ENCODE results near the gene ETV2.
"Not testable (repeated sequence)": the region's sequence is repeated elsewhere in the genome, so short reads cannot be mapped to it uniquely, and the experiment has no call there.

ETV2 gene, protein sequence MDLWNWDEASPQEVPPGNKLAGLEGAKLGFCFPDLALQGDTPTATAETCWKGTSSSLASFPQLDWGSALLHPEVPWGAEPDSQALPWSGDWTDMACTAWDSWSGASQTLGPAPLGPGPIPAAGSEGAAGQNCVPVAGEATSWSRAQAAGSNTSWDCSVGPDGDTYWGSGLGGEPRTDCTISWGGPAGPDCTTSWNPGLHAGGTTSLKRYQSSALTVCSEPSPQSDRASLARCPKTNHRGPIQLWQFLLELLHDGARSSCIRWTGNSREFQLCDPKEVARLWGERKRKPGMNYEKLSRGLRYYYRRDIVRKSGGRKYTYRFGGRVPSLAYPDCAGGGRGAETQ

DNA sequence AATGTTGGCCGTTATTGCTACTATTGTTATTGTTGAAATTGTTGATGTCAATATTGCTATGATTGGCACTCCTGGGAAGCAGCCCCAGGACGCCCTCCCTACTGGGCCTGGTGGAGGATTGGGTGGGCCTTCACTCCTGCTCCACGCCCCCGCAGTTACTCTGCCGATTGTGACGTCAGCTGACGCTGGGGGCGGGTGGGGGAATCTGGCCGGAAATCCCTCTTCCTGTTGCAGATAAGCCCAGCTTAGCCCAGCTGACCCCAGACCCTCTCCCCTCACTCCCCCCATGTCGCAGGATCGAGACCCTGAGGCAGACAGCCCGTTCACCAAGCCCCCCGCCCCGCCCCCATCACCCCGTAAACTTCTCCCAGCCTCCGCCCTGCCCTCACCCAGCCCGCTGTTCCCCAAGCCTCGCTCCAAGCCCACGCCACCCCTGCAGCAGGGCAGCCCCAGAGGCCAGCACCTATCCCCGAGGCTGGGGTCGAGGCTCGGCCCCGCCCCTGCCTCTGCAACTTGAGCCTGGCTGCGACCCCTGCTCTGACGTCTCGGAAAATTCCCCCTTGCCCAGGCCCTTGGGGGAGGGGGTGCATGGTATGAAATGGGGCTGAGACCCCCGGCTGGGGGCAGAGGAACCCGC is at the start of gene ETV2:
TSS of gene ETV2 (plus strand) at position 231 of the 637 bp plus-strand sequence. CDS start 716 bp downstream, outside the sequence.
- no peak for DNase-seq (ENCODE audit: low spot score)

DNA sequence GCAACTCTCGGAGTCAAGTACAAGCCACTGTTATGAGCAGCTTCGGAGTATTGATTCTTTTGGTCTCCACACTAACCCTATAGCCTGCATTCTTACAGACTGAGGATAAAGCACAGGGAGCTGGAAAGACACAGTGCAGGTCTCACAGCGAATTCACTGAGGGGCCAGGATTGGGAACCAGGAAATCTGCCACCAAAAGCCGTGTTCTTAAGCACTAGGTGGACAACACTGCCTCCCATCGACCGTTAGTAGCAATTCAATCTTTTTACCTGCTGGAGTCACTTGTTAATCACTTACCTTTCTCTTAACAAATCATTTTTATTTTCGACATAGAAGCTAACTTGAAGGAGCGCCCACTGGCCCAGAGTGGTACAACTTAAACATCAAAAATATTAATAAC is 49.3 kb upstream of the ETV2 start:
- DNase-seq (ENCODE audit: low spot score): peak; percentile 17

DNA sequence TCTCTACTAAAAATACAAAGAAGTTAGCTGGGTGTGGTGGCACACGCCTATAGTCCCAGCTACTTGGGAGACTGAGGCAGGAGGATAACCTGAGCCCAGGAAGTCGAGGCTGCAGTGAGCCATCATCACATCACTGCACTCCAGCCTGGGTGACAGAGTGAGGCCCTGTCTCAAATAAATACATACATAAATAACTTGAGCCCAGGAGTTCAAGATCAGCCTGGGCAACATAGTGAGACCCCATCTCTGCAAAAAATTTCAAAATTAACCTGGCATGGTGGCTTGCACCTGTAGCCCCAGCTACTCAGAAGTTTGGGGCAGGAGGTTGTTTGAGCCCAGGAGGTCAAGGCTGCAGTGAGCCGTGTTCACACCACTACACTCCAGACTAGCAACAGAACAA is 46.5 kb upstream of the ETV2 start:
- not testable (repeated sequence) for DNase-seq (ENCODE audit: low spot score)

DNA sequence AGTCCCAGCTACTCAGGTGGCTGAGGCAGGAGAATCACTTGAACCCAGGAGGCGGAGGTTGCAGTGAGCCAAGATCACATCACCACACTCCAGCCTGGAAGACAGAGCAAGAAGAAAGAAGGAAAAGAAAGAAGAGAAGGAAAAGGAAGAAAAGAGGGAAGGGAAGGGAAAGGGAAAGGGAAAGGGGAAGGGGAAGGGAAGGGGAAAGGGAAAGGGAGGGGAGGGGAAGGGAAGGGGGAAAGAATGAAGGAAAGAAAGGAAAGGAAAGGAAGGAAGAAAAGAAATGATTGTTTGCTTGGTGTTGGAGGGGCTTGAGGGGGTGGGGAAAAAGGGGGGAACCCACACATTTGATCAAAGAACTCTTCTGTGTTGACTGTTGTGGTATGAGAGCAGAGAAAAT is 45.6 kb upstream of the ETV2 start:
- DNase-seq (ENCODE audit: low spot score): no peak

DNA sequence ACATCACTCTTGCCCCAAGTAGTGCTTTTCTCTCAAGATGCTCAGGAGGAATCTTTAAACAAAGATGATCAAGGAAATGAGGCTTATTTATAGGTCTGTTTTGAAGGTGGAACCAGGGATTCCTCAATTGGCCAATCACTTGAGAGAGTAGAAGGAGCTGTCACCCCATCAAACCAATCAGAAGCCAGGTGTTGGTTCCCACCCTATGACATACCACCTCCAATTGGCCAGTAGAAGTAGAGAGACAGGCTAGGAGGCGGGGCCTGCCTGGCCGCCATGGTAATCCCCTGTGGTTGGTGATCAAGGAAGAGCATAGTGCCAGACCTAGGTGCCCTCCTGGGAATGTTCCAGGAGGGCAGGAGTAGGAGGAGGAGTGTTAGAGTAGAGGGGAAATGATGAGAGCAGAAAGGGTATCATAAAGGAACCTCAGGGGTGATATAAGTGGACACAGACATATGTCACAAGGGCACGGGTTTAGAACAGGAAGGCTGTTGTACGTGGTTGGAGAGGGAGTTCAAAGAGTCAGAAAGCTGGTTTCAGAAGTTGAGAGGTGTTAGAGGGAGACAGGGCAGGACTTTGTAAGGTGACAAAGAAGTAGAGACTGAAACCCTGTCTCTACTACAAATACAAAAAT is 45.1 kb upstream of the ETV2 start:
- DNase-seq (ENCODE audit: low spot score): peak; percentile 40

DNA sequence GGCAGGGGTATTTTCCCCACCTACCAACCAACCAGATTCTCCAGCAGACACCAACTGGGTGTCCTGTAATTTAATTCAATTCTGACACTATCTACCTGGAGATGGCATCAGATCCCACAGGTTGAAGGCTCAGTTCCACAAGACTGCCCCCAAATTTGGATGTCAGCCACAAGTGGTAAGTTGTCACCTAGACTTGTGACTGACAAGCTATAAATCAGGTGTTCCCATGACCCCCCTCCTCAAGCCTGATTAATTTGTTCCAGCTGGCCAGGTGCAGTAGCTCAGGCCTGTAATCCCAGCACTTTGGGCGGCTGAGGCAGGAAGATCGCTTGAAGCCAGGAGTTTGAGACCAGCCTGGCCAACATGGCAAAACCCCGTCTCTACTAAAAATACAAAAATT is 39.6 kb upstream of the ETV2 start:
- no peak for DNase-seq (ENCODE audit: low spot score)

DNA sequence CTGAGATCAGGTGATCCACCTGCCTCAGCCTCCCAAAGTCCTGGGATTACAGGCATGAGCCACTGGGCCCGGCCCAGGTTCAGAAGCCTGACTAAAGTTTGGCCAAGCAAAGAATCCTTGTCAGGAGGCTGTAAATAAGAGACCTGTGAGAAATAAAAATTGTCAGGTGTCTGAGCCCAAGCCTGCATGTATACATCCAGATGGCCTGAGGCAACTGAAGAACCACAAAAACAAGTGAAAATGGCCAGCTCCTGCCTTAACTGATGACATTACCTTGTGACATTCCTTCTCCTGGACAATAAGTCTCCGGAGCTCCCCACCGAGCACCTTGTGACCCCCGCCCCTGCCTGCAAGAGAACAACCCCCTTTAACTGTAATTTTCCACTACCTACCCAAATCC is 37.1 kb upstream of the ETV2 start:
- DNase-seq (ENCODE audit: low spot score): not testable (repeated sequence)

DNA sequence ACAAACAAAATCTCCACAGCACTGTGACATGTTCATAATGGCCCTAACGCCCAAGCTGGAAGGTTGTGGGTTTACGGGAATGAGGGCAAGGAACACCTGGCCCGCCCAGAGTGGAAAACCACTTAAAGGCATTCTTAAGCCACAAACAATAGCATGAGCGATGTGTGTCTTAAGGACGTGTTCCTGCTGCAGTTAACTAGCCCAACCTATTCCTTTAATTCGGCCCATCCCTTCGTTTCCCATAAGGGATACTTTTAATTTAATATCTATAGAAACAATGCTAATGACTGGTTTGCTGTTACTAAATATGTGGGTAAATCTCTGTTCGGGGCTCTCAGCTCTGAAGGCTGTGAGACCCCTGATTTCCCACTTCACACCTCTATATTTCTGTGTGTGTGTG is 34.4 kb upstream of the ETV2 start:
- not testable (repeated sequence) for DNase-seq (ENCODE audit: low spot score)

DNA sequence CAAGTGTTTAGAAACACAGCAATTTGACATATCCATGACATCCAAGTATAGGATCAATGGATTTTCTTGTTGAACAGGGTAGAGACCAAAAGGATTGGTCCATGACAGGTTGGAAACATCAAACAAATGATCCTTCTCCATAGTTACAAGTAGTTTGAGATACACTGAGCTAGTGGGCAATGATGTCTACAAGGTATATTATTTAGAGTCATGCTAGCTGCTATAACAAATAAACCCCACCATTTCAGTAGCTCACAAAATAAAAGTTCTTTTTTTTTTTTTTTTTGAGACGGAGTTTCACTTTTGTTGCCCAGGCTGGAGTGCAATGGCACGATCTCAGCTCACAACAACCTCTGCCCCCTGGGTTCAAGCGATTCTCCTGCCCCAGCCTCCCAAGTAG is 33.9 kb upstream of the ETV2 start:
- no peak for DNase-seq (ENCODE audit: low spot score)

DNA sequence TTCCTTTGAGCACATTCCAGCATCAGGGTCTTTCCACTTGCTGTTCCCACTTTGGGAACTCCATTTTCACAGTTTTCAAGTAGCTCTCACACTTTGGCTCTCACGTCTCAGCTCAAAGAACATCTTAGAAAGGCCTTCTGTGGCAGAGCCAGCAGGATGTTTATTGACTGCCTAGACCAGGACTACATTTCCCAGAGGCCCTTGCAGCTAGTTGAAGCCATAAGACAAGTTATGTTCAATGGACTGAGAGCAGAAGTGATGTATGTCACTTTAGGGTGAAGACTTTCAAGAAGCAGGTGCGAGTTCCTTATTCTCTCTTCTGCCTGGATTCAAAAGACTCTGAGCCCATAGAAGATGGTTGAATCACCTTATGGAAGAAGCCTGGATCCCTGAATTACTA is 33.3 kb upstream of the ETV2 start:
- DNase-seq (ENCODE audit: low spot score): no peak

DNA sequence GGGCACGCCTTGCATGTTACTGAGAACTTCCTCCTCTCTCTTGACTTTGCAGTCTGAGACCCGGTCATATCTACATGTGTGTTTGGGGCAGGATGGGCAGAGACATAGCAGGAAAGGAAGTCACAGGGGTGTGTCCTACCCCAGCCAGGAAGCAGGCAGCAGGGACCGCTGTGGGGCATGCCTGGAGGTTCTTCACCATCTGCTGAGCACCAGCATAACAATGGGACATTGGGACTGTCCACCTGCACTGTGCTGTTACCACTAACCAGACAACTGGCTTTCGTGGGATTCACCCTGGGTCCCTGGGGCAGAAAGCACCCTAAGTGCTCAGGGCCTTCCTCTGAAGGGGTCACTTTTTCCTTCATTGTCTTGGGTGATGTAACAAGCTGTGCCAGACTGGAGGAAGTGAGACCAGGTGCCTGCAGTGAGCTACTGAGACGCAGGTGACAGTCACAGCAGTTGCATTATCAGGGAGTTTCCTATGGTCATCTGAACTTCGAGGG is 31.6 kb upstream of the ETV2 start:
- no peak for DNase-seq (ENCODE audit: low spot score)

DNA sequence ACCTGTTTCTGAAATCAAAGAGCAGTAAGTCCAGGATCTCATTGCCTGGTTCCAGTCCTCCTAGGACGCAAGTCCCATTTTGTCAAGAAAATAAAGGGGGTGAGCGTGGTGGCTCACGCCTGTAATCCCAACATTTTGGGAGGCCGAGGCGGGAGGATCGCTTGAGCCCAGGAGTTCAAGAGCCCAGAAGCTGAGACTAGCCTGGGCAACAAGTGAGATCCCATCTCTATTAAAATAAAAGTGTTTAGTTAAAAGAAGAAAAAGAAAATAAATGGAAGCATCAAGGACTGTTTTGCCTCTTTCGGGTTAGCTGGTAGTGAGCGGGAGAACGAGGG is 29.4 kb upstream of the ETV2 start:
- no peak for DNase-seq (ENCODE audit: low spot score)

DNA sequence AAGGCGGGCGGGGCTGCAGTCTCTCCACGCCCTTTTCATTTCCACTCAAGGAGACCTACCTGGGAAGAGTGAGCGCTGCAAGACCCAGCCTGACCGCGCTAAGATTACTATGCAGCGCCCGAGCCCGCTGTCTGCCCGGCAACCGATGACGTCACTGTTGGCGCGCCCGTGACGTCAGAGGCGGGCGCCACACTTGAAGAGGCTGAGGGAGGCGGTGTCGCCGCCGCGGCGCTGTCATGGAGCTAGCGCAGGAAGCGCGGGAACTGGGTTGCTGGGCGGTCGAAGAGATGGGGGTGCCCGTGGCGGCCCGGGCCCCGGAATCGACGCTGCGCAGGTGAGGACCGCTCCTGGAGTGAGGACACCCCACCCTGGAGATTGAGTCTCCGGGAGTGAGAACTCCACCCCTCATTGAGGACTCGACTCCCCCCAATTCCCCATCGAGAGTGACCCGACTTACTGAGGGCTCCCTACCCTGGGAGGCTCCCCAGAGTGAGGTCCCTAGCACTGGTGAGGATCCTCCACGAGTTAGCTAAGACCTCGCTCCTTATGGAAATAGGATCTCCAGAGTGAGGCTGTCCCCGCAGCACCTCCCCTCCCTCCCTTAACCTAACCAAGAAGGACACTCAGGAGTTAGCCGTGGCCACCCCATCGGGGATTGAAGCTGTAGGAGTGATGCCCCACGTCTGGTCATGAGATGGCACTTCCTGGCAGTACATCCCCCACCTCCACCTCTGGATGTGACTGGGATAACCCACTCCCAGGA is 28.8 kb upstream of the ETV2 start, which contains the start of gene HAUS5:
TSS of gene HAUS5 (plus strand) at position 177 of the 763 bp plus-strand sequence. CDS start at position 237, 60 bp downstream.
- peak; percentile 94 for DNase-seq (ENCODE audit: low spot score)

DNA sequence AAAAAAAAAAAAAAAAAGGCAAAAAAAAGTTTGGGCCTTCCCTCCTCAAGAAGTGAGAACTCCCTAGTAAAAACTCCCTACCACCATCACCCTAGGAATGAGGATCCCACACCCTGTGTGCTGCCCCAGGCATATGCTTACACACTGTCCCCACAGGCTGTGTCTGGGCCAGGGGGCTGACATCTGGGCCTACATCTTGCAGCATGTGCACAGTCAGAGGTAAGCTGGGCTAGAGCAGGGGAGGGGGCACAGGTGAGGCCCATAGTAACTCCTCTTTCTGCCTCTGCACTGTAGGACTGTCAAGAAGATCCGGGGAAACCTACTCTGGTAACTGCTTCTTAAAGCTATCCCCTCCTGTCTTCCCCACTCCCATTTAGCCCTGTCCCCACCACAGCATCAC is 28.0 kb upstream of the ETV2 start:
- DNase-seq (ENCODE audit: low spot score): no peak

DNA sequence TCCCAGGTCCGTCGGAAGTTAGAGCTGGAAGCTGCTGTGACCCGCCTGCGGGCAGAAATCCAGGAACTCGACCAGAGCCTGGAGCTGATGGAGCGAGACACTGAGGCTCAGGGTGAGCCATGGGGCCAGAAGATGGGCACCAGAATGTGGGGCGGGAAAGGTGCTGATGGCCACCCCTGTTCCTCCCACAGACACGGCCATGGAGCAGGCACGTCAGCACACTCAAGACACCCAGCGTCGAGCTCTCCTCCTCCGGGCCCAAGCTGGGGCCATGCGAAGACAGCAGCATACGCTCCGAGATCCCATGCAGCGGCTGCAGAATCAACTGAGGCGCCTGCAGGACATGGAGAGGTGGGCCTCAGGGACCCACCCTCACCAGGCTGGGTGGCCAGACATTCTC is 26.5 kb upstream of the ETV2 start:
- DNase-seq (ENCODE audit: low spot score): no peak

DNA sequence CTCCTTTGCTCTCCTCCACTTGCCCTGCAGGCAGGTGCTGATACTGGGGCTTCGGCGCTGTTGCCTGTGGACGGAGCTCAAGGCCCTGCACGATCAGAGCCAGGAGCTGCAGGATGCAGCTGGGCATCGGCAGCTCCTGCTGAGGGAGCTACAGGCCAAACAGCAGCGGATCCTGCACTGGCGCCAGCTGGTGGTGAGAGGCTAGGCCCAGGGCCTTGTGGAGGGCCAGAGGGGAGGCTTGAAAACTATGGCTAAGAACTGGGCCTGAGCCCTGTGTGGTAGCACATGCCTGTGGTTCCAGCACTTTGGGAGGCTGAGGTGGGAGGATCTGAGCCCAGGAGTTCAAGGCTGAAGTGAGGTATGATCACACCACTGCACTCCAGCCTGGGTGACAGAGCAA is 22.7 kb upstream of the ETV2 start:
- no peak for DNase-seq (ENCODE audit: low spot score)

DNA sequence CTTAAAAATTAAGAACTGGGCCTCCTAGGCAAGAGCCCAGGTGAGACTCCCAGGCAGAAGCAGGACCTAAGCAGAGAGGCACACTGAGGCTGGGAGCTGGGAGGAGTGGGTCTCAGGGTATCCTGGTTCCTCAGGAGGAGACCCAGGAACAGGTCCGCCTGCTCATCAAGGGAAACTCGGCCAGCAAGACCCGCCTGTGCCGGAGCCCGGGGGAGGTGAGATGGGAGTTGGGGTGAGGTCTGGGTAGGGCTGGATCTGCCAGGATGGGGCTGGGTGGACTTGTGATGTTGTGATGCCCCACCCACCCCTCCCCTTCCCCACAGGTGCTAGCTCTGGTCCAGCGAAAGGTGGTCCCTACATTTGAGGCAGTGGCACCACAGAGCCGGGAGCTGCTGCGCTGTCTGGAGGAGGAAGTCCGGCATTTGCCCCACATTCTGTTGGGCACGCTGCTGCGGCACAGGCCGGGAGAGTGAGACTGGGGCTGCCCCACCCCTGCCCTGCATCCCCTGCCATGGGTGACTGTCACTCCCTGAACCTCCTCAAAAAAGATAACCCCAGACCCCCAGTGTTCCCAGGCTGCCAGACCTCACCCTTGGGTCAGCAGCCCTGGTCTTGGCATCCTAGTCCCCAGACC is 22.1 kb upstream of the ETV2 start:
- no peak for DNase-seq (ENCODE audit: low spot score)

DNA sequence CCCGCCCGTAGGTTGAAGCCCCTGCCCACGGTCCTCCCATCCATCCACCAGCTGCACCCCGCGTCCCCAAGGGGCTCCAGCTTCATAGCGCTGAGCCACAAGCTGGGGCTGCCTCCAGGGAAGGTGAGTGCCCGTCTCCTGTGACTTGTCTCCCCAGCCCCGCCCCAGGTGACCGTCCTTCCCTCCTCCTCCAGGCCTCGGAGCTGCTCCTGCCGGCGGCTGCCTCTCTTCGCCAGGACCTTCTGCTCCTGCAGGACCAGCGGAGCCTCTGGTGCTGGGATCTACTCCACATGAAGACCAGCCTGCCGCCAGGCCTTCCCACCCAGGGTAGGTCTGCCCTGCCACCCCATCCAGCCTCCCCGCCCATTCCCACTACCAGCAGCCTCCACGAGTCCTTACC is 21.5 kb upstream of the ETV2 start:
- no peak for DNase-seq (ENCODE audit: low spot score)

DNA sequence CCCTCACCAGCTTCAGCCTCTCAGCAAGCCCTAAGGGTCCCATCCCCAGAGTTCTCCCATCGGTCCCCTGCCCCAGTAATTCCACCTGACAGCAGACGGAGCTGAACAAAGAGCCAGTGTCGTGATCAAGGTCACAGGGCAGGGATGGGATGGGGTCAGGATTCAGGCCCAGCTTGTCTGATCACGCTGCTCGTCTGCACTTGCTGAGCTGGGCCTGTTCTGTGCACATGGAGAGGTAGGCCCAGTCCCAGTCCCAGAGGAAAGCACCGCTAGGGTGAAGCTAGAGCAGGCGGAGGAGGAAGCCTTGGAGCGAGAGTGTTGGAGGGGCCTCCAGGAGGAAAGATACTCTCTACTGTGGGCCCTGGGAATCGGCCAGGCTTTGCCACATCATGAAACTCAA is 19.8 kb upstream of the ETV2 start:
- no peak for DNase-seq (ENCODE audit: low spot score)

DNA sequence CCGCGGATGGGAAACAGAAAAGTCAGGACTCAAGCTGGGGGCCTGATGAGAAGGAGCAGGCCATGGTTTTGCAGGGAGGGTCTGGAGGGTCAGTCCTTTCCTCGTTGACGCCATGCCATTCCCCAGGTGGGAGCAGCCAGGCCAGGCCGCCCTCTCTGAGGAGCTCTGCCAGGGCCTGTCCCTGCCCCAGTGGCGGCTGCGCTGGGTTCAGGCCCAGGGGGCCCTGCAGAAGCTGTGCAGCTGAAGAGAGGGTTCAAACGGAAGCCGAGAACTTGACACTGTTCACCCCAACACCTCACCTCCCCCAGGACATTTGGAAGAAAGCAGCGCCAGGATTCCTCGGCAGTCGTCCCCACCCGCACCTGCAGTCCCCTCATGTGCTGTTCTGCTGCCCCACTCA is 18.8 kb upstream of the ETV2 start:
- DNase-seq (ENCODE audit: low spot score): no peak

DNA sequence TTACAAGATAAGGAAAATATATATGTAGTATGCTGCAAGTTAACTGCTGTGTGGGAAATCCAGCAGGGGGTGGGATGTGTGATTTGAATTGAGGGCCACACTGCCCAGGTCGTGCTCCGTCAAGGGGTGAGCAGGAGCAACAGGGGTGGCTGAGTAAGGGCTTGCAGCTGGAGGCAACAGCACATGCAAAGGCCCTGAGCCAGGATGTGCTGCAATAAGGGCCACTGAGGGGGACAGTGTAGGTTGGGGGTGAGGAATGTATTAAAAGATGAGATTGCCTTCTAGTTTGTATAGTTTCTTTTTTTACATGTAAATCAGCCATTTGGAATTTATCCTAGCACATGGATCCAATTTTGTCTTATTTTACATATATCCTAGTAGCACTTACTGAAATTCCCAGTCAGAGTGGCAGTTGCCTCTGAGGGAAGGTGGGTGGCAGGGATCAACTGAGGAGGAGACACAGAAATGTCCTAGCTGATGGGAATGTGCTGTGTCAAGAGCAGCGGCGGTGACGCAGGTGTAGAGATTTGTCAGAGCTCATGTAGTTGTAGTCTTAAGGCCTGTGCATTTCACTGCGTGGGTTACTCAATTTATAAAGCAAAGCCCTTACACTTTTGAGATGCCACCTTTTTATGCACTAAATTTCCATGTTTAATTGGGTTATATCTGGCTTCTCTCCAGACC is 18.1 kb upstream of the ETV2 start:
- DNase-seq (ENCODE audit: low spot score): no peak

DNA sequence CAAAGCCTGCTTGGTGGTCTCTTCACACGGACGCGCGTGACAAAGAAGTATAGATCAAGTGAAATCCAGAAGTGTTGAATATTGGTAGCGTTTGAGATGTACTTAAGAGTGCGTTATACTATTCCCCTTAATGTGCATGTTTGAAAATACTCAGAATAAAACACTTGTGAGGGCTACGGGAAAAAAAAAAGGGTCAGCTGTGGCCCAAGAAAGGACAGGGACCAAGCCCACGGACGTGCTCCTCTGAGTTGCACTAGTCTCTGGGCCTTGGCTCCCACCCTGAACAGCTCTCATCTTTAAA is 13.3 kb upstream of the ETV2 start:
- DNase-seq (ENCODE audit: low spot score): no peak

Measured in COLO829 (cell line).